ENCODE data around the gene KRTAP4-9.

KRTAP4-9 gene

DNA sequence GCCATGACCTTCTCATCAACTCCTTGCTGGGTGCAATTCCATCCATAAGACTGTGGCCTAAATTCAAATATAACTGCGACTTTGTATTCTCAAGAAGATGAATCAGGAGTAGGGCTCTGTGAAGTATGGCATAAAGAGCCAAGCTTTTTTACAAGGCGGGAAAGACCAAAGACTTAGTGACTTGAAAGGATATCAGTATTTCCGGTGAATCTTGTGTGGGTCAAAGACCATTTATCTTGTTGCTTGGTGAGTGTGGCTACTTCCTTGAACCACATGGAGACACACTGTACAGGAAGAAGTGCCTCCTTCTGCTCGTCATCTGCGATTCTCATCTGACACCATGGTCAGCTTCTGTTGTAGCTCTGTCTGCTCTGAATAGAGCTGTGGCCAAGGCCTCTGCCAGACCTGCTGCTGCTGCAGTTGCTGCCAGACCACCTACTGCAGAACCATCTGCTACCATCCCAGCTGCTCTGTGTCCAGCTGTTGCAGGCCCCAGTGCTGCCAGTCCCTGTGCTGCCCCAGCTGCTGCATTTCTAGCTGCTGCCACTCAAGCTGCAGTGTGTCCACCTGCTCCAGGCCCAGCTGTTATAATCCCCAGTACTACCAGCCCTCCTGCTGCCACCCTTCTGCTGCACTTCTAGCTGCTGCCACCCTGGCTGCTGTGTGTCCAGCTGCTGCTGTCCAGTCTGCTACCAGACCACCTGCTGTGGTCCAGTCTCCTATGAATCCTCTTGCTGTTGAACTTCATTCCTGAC, 33.4 kb upstream of the KRTAP4-9 start:
- TF ChIP-seq ZNF565 (CRISPR knock-in tag; conservative IDR thresholded peaks at IDR 0.05; ENCODE audit: low read depth) (no peak), ARNTL (CRISPR knock-in tag; IDR thresholded peaks at IDR 0.05; ENCODE audit: borderline replicate concordance, low read depth) (no peak), GLIS3 (CRISPR knock-in tag; IDR thresholded peaks at IDR 0.05) (no peak), PPARA (CRISPR knock-in tag; IDR thresholded peaks at IDR 0.05; ENCODE audit: borderline replicate concordance) (no peak)
- no peak for ATAC-seq

DNA sequence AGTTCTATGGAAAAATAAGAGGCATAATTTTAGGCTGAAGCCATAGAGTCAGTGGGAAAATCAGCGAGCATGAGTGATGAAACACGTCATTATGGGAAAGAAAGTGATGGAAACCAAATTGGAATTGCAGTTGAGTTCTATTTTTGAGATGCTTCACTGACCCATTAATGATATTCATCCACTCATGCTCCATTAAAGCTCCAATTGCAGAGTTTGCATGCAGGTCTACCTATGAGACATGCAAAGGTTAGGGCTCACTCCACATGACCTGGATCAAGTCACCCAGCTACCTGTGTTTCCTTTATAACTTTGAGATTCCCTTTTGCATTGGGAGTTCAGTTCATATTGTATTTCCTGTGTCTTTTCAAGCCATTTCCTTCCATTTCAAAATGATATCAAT, 31.5 kb upstream of the KRTAP4-9 start:
- no peak for TF ChIP-seq ZC3H10 (CRISPR knock-in tag; IDR thresholded peaks at IDR 0.05)
- no peak for TF ChIP-seq ZFP30 (CRISPR knock-in tag; IDR thresholded peaks at IDR 0.05)
- no peak for TF ChIP-seq OSR1 (CRISPR knock-in tag; IDR thresholded peaks at IDR 0.05)
- TF ChIP-seq, protein P1, sequence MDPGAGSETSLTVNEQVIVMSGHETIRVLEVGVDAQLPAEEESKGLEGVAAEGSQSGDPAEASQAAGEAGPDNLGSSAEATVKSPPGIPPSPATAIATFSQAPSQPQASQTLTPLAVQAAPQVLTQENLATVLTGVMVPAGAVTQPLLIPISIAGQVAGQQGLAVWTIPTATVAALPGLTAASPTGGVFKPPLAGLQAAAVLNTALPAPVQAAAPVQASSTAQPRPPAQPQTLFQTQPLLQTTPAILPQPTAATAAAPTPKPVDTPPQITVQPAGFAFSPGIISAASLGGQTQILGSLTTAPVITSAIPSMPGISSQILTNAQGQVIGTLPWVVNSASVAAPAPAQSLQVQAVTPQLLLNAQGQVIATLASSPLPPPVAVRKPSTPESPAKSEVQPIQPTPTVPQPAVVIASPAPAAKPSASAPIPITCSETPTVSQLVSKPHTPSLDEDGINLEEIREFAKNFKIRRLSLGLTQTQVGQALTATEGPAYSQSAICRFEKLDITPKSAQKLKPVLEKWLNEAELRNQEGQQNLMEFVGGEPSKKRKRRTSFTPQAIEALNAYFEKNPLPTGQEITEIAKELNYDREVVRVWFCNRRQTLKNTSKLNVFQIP (CRISPR knock-in tag; IDR thresholded peaks at IDR 0.05; ENCODE audit: borderline replicate concordance, low read depth): no peak
- no peak for TF ChIP-seq TCF4 (CRISPR knock-in tag; IDR thresholded peaks at IDR 0.05; ENCODE audit: borderline replicate concordance)
- TF ChIP-seq CSDC2 (CRISPR knock-in tag; IDR thresholded peaks at IDR 0.05): no peak
- TF ChIP-seq ZNF70 (CRISPR knock-in tag; IDR thresholded peaks at IDR 0.05): no peak
- TF ChIP-seq ISL1 (CRISPR knock-in tag; IDR thresholded peaks at IDR 0.05): no peak
- TF ChIP-seq ZFP3 (CRISPR knock-in tag; IDR thresholded peaks at IDR 0.05): no peak
- TF ChIP-seq ARNTL (CRISPR knock-in tag; IDR thresholded peaks at IDR 0.05; ENCODE audit: borderline replicate concordance, low read depth): no peak
- no peak for TF ChIP-seq TOX (CRISPR knock-in tag; IDR thresholded peaks at IDR 0.05; ENCODE audit: borderline replicate concordance)
- no peak for TF ChIP-seq PPARA (CRISPR knock-in tag; IDR thresholded peaks at IDR 0.05; ENCODE audit: borderline replicate concordance)
- TF ChIP-seq, protein P2, sequence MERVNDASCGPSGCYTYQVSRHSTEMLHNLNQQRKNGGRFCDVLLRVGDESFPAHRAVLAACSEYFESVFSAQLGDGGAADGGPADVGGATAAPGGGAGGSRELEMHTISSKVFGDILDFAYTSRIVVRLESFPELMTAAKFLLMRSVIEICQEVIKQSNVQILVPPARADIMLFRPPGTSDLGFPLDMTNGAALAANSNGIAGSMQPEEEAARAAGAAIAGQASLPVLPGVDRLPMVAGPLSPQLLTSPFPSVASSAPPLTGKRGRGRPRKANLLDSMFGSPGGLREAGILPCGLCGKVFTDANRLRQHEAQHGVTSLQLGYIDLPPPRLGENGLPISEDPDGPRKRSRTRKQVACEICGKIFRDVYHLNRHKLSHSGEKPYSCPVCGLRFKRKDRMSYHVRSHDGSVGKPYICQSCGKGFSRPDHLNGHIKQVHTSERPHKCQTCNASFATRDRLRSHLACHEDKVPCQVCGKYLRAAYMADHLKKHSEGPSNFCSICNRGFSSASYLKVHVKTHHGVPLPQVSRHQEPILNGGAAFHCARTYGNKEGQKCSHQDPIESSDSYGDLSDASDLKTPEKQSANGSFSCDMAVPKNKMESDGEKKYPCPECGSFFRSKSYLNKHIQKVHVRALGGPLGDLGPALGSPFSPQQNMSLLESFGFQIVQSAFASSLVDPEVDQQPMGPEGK (CRISPR knock-in tag; IDR thresholded peaks at IDR 0.05; ENCODE audit: borderline replicate concordance): no peak
- TF ChIP-seq, protein P3, sequence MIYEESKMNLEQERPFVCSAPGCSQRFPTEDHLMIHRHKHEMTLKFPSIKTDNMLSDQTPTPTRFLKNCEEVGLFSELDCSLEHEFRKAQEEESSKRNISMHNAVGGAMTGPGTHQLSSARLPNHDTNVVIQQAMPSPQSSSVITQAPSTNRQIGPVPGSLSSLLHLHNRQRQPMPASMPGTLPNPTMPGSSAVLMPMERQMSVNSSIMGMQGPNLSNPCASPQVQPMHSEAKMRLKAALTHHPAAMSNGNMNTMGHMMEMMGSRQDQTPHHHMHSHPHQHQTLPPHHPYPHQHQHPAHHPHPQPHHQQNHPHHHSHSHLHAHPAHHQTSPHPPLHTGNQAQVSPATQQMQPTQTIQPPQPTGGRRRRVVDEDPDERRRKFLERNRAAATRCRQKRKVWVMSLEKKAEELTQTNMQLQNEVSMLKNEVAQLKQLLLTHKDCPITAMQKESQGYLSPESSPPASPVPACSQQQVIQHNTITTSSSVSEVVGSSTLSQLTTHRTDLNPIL (CRISPR knock-in tag; IDR thresholded peaks at IDR 0.05; ENCODE audit: low read depth): no peak
- no peak for TF ChIP-seq ESRRG (CRISPR knock-in tag; IDR thresholded peaks at IDR 0.05)
- TF ChIP-seq BACH2 (CRISPR knock-in tag; IDR thresholded peaks at IDR 0.05; ENCODE audit: borderline replicate concordance): no peak
- TF ChIP-seq SNAI2 (CRISPR knock-in tag; IDR thresholded peaks at IDR 0.05): no peak
- TF ChIP-seq, protein P4, sequence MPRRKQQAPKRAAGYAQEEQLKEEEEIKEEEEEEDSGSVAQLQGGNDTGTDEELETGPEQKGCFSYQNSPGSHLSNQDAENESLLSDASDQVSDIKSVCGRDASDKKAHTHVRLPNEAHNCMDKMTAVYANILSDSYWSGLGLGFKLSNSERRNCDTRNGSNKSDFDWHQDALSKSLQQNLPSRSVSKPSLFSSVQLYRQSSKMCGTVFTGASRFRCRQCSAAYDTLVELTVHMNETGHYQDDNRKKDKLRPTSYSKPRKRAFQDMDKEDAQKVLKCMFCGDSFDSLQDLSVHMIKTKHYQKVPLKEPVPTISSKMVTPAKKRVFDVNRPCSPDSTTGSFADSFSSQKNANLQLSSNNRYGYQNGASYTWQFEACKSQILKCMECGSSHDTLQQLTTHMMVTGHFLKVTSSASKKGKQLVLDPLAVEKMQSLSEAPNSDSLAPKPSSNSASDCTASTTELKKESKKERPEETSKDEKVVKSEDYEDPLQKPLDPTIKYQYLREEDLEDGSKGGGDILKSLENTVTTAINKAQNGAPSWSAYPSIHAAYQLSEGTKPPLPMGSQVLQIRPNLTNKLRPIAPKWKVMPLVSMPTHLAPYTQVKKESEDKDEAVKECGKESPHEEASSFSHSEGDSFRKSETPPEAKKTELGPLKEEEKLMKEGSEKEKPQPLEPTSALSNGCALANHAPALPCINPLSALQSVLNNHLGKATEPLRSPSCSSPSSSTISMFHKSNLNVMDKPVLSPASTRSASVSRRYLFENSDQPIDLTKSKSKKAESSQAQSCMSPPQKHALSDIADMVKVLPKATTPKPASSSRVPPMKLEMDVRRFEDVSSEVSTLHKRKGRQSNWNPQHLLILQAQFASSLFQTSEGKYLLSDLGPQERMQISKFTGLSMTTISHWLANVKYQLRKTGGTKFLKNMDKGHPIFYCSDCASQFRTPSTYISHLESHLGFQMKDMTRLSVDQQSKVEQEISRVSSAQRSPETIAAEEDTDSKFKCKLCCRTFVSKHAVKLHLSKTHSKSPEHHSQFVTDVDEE (CRISPR knock-in tag; IDR thresholded peaks at IDR 0.05): no peak
- no peak for ATAC-seq

DNA sequence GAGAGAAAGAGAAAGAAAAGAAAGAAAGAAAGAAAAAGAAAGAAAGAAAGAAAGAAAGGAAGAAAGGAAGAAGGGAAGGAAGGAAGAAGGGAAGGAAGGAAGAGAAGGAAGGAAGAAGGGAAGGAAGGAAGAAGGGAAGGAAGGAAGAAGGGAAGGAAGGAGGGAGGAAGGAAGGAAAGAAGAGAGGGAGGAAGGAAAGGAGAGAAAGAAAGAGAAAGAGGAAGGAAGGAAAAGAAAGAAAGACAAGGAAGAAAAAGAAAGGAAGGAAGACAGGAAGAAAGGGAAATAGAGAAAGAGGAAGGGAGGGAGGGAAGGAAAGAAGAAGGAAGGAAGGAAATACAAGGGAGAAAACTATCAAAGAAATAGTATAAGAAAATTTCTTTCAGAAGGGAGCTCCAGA, 28.4 kb upstream of the KRTAP4-9 start:
- TF ChIP-seq ARNTL (CRISPR knock-in tag; IDR thresholded peaks at IDR 0.05; ENCODE audit: borderline replicate concordance, low read depth): no peak
- TF ChIP-seq ZNF8 (CRISPR knock-in tag; IDR thresholded peaks at IDR 0.05): no peak
- TF ChIP-seq, protein P2 (CRISPR knock-in tag; IDR thresholded peaks at IDR 0.05; ENCODE audit: borderline replicate concordance): no peak
- no peak for TF ChIP-seq GLIS3 (CRISPR knock-in tag; IDR thresholded peaks at IDR 0.05)
- TF ChIP-seq ZNF565 (CRISPR knock-in tag; conservative IDR thresholded peaks at IDR 0.05; ENCODE audit: low read depth): no peak
- no peak for TF ChIP-seq SNAI2 (CRISPR knock-in tag; IDR thresholded peaks at IDR 0.05)
- no peak for TF ChIP-seq ZFP3 (CRISPR knock-in tag; IDR thresholded peaks at IDR 0.05)
- no peak for TF ChIP-seq OSR1 (CRISPR knock-in tag; IDR thresholded peaks at IDR 0.05)
- no peak for TF ChIP-seq RARB (CRISPR knock-in tag; IDR thresholded peaks at IDR 0.05)
- TF ChIP-seq ZFP30 (CRISPR knock-in tag; IDR thresholded peaks at IDR 0.05): no peak
- TF ChIP-seq TCF4 (CRISPR knock-in tag; IDR thresholded peaks at IDR 0.05; ENCODE audit: borderline replicate concordance): no peak
- TF ChIP-seq ZC3H10 (CRISPR knock-in tag; IDR thresholded peaks at IDR 0.05): no peak
- TF ChIP-seq, protein P3 (CRISPR knock-in tag; IDR thresholded peaks at IDR 0.05; ENCODE audit: low read depth): no peak
- TF ChIP-seq, protein P5, sequence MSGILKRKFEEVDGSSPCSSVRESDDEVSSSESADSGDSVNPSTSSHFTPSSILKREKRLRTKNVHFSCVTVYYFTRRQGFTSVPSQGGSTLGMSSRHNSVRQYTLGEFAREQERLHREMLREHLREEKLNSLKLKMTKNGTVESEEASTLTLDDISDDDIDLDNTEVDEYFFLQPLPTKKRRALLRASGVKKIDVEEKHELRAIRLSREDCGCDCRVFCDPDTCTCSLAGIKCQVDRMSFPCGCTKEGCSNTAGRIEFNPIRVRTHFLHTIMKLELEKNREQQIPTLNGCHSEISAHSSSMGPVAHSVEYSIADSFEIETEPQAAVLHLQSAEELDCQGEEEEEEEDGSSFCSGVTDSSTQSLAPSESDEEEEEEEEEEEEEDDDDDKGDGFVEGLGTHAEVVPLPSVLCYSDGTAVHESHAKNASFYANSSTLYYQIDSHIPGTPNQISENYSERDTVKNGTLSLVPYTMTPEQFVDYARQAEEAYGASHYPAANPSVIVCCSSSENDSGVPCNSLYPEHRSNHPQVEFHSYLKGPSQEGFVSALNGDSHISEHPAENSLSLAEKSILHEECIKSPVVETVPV (CRISPR knock-in tag; IDR thresholded peaks at IDR 0.05): no peak
- TF ChIP-seq ZNF70 (CRISPR knock-in tag; IDR thresholded peaks at IDR 0.05): no peak
- TF ChIP-seq CSDC2 (CRISPR knock-in tag; IDR thresholded peaks at IDR 0.05): no peak
- TF ChIP-seq BACH2 (CRISPR knock-in tag; IDR thresholded peaks at IDR 0.05; ENCODE audit: borderline replicate concordance): no peak
- no peak for TF ChIP-seq ISL1 (CRISPR knock-in tag; IDR thresholded peaks at IDR 0.05)
- ATAC-seq: no peak
